MM.1S (cell line): Measurements from ENCODE around the gene NUTF2.

Source experiments
- EZH2phosphoT487 ChIP-seq: fragments of 300-600 bp; sonication (generic); IDR thresholded peaks from 2 replicates; pipeline ENCODE4 v1.6.1; 2018; ENCODE audit warnings: antibody characterized with exemption, low read length
- TF ChIP-seq, protein P1 (sequence below): fragments of 300-600 bp; sonication (generic); IDR thresholded peaks from 2 replicates; pipeline ENCODE4 v1.5.1; 2016; ENCODE audit warnings: antibody characterized with exemption, low read length, mixed read lengths

DNA sequence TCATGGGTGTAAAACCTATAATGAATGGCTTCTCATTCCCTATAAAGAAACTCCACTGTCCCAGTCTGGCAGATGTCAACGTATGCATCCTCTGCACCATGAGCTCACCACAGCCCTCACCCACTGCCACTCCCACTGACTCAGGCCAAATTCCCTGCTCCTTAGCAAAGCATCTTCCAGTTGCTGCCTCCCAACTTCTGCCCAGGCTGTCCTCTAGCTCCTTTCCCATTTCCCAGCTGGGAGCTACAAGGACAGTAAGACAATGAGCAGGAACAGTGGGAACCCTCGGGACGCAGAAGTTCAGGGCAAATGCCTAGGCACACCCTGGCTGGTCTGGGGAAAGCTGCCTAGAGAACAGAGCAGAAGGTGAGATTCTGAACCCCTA is 13.7 kb upstream of the NUTF2 start:
- TF ChIP-seq, protein P1, sequence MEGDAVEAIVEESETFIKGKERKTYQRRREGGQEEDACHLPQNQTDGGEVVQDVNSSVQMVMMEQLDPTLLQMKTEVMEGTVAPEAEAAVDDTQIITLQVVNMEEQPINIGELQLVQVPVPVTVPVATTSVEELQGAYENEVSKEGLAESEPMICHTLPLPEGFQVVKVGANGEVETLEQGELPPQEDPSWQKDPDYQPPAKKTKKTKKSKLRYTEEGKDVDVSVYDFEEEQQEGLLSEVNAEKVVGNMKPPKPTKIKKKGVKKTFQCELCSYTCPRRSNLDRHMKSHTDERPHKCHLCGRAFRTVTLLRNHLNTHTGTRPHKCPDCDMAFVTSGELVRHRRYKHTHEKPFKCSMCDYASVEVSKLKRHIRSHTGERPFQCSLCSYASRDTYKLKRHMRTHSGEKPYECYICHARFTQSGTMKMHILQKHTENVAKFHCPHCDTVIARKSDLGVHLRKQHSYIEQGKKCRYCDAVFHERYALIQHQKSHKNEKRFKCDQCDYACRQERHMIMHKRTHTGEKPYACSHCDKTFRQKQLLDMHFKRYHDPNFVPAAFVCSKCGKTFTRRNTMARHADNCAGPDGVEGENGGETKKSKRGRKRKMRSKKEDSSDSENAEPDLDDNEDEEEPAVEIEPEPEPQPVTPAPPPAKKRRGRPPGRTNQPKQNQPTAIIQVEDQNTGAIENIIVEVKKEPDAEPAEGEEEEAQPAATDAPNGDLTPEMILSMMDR = no peak
- no peak for TF ChIP-seq EZH2phosphoT487
